Subcutaneous adipose tissue (tissue), 4 donors: ENCODE measurements around the gene ATL1. TPM values are rescaled to one million over a fixed set of nuclear protein-coding genes. Genes with fewer than 3 reads are reported as not detected.

Experiments used
- CTCF ChIP-seq: fragments of 450-650 bp; IDR thresholded peaks from one replicate; pipeline ENCODE4 v1.5.1; 2016; ENCODE audit warnings: low read depth, mild to moderate bottlenecking, control low read depth, antibody characterized with exemption, moderate library complexity
- total RNA-seq, 4 donors: library from RNA; depleted of rRNA; stranded (reverse); fragments of >200 nt; gene quantifications; one replicate each; pipeline ENCODE4 v1.1.0, GENCODE V29; 2016

Gene ATL1
- total RNA-seq, 4 donors from 2014 or later: 2.4 to 5.4 (median 4.9) TPM

- no peak for TF ChIP-seq CTCF
Measured at GRCh38 chr14:50658203-50658602, 98.3 kb downstream of the ATL1 start.

- no peak for TF ChIP-seq CTCF
Measured at GRCh38 chr14:50659327-50659974, 99.5 kb downstream of the ATL1 start.

- no peak for TF ChIP-seq CTCF
Measured at GRCh38 chr14:50666772-50667683, 107.1 kb downstream of the ATL1 start.

GRCh38 chr14:50667684-50667995, 107.7 kb downstream of the ATL1 start:
- TF ChIP-seq CTCF: no peak

- no peak for TF ChIP-seq CTCF
Measured at GRCh38 chr14:50667996-50668825, 108.3 kb downstream of the ATL1 start, which contains the start of gene SAV1. Gene SAV1, minus strand, starts transcription at chr14:50668306. Its CDS starts 339 bp downstream, at chr14:50667967.

GRCh38 chr14:50668826-50669143, 108.8 kb downstream of the ATL1 start:
- TF ChIP-seq CTCF: no peak
